Activated B cell treated with CpG ODN at 0.5 μM for 24 hours (primary cell): Measurements from ENCODE around the gene LYPD5. TPM values are rescaled to one million over a fixed set of nuclear protein-coding genes. Genes with fewer than 3 reads are reported as not detected.
A peak's percentile ranks its signal among the peaks of the same experiment; 100 is the strongest.
"Not testable (repeated sequence)": the region's sequence is repeated elsewhere in the genome, so short reads cannot be mapped to it uniquely, and the experiment has no call there.

Experiments used
- ATAC-seq: fragments of 200-7000 bp; cut with Tn5 transposase; one replicate; pipeline ENCODE4 v1.10.0; 2021; ENCODE audit warnings: low read depth, mild to moderate bottlenecking, moderate library complexity
- CTCF ChIA-PET: fragments of 350-600 bp; sonication (Branson Sonifier 250); formaldehyde crosslinking; loops from one replicate; lab custom pipeline; 2021; ENCODE audit warnings: antibody characterized with exemption; lab: Charles Lee
- POLR2A ChIA-PET: fragments of 350-600 bp; sonication (Branson Sonifier 250); formaldehyde crosslinking; loops from one replicate; lab custom pipeline; 2021; ENCODE audit warnings: antibody characterized with exemption; lab: Charles Lee
- DNase-seq: peaks from one replicate; pipeline ENCODE4 v3.0.0; 2022
- H3K27ac Mint-ChIP-seq: one replicate; pipeline ENCODE4 v1.8.0; 2020; ENCODE audit warnings: mixed read lengths
- H3K27me3 Mint-ChIP-seq: one replicate; pipeline ENCODE4 v1.8.0; 2021; ENCODE audit warnings: mixed read lengths
- H3K36me3 Mint-ChIP-seq: one replicate; pipeline ENCODE4 v1.8.0; 2021; ENCODE audit warnings: low read depth, mixed read lengths
- H3K4me1 Mint-ChIP-seq: one replicate; pipeline ENCODE4 v1.8.0; 2021; ENCODE audit warnings: mixed read lengths
- H3K4me3 Mint-ChIP-seq: one replicate; pipeline ENCODE4 v1.8.0; 2020; ENCODE audit warnings: mild to moderate bottlenecking, mixed read lengths
- H3K9me3 Mint-ChIP-seq: one replicate; pipeline ENCODE4 v1.8.0; 2020; ENCODE audit warnings: mixed read lengths
- CTCF ChIP-seq: fragments of 200-600 bp; IDR thresholded peaks from one replicate; pipeline ENCODE4 v1.8.0; 2022; ENCODE audit warnings: antibody characterized with exemption, mild to moderate bottlenecking
- intact Hi-C: fragments of 100-400 bp; cut with micrococcal nuclease; formaldehyde crosslinking; loops from one replicate; pipeline ENCODE4 v1.15.1; 2024
- total RNA-seq: library from RNA; stranded (reverse); gene quantifications from 2 replicates; pipeline ENCODE4 v1.2.3, GENCODE V29; 2022

The LYPD5 gene
- total RNA-seq, 1 donor from 2014 or later: 0.44 TPM

DNA sequence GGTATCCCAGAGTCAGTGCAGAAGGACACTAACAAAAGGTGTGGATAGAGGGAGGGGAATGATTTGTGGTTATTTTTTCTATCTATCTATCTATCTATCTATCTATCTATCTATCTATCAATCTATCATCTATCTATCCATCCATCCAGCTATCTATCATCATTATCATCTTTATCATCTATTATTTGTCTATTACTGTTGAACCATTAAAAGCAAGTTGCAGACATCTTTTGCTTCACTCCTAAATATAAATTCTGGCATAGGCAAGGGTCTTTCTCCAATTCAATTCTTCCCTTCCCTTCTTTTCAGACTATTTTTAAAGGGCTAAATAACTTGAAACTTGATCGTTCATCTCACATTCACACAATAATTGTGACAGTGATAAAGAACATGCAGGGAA lies 10.0 kb upstream of the LYPD5 start:
- ChIA-PET CTCF (interaction anchor here (0.9 kb wide), 1 partner anchor 69 kb away, joined by 3 read pairs; no protein-coding TSS in a partner anchor), POLR2A (no interaction called here)
- no peak for DNase-seq
- ATAC-seq: no peak
- TF ChIP-seq CTCF: no peak
- Mint-ChIP-seq H3K9me3 (no peaks in the 10 kb centered on the region), H3K4me1 (no peaks in the 10 kb centered on the region), H3K27me3 (peaks cover 13% of the 10 kb centered on the region), H3K4me3 (no peak overlapping the region), H3K27ac (no peak overlapping the region), H3K36me3 (no peaks in the 10 kb centered on the region)
- intact Hi-C loops: no loop called here

DNA sequence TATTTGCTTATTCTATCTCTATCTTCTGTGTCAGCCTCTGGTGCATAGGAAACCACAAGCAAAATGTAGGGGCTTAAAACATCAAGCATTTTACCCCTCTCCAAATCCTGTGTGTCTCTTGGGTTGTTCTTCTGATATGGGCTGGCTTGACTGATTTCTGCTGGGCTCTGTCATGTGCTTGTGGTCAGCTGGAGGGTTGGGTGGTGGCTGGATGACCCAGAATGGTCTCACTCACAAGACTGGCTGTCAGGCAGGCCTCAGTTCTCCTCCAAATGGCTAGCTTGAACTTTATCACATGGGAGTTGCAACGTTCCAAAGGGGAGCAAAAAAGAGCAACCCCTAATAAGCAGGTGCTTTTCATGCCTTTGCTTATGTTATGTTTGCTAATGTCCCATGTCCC lies 9.6 kb upstream of the LYPD5 start:
- Mint-ChIP-seq H3K4me1 (no peaks in the 10 kb centered on the region), H3K9me3 (no peaks in the 10 kb centered on the region), H3K27me3 (peaks cover 13% of the 10 kb centered on the region), H3K27ac (no peak overlapping the region), H3K4me3 (no peak overlapping the region), H3K36me3 (no peaks in the 10 kb centered on the region)
- ChIA-PET CTCF (interaction anchor here (0.9 to 4.9 kb wide), 2 partner anchors 66 to 68 kb away, joined by 3 to 44 read pairs; no protein-coding TSS in a partner anchor), POLR2A (no interaction called here)
- TF ChIP-seq CTCF: no peak
- intact Hi-C loops: no loop called here
- DNase-seq: no peak
- ATAC-seq: no peak

GRCh38 chr19:43809762-43810696 lies 7.8 kb upstream of the LYPD5 start:
- H3K4me1 Mint-ChIP-seq: no peaks in the 10 kb centered on the region
- TF ChIP-seq CTCF: no peak
- H3K27me3 Mint-ChIP-seq: peaks cover 14% of the 10 kb centered on the region
- POLR2A ChIA-PET: interaction anchor here (0.6 to 1.2 kb wide), 2 partner anchors 55 to 65 kb away, joined by 4 to 5 read pairs; partner anchors contain the start of gene SMG9
- no peaks in the 10 kb centered on the region for H3K36me3 Mint-ChIP-seq
- DNase-seq (no peak), ATAC-seq (peak; percentile 49)
- H3K9me3 Mint-ChIP-seq: no peaks in the 10 kb centered on the region
- no peak overlapping the region for H3K4me3 Mint-ChIP-seq
- H3K27ac Mint-ChIP-seq: no peak overlapping the region
- CTCF ChIA-PET: interaction anchor here (0.6 to 4.9 kb wide), 20 partner anchors 8 to 378 kb away, joined by 3 to 44 read pairs (median 4); partner anchors contain the start of genes PINLYP and XRCC1
- intact Hi-C loops: loop anchor here (1.0 to 2.0 kb wide), 6 partner anchors 25 to 377 kb away; no protein-coding TSS in a partner anchor

GRCh38 chr19:43807651-43808050 lies 5.4 kb upstream of the LYPD5 start:
- Mint-ChIP-seq H3K36me3 (no peaks in the 10 kb centered on the region), H3K4me3 (no peak overlapping the region), H3K9me3 (no peaks in the 10 kb centered on the region), H3K27ac (no peak overlapping the region), H3K27me3 (peaks cover 11% of the 10 kb centered on the region), H3K4me1 (no peaks in the 10 kb centered on the region)
- POLR2A ChIA-PET: no interaction called here
- DNase-seq: no peak
- no peak for TF ChIP-seq CTCF
- no peak for ATAC-seq
- CTCF ChIA-PET: interaction anchor here (0.8 to 4.9 kb wide), 2 partner anchors 62 to 360 kb away, joined by 3 to 44 read pairs; no protein-coding TSS in a partner anchor
- intact Hi-C loops: loop anchor here (2.0 kb wide), 1 partner anchor 55 kb away; no protein-coding TSS in a partner anchor

- POLR2A ChIA-PET: no interaction called here
- no peak for TF ChIP-seq CTCF
- Mint-ChIP-seq H3K36me3 (no peaks in the 10 kb centered on the region), H3K4me3 (no peak overlapping the region), H3K9me3 (no peaks in the 10 kb centered on the region), H3K4me1 (no peaks in the 10 kb centered on the region), H3K27me3 (peaks cover 11% of the 10 kb centered on the region), H3K27ac (no peak overlapping the region)
- CTCF ChIA-PET: interaction anchor here (0.7 to 4.9 kb wide), 4 partner anchors 40 to 360 kb away, joined by 3 to 44 read pairs (median 3); no protein-coding TSS in a partner anchor
- ATAC-seq: no peak
- intact Hi-C loops: no loop called here
- no peak for DNase-seq
Observed at GRCh38 chr19:43806848-43807247, 4.6 kb upstream of the LYPD5 start.

DNA sequence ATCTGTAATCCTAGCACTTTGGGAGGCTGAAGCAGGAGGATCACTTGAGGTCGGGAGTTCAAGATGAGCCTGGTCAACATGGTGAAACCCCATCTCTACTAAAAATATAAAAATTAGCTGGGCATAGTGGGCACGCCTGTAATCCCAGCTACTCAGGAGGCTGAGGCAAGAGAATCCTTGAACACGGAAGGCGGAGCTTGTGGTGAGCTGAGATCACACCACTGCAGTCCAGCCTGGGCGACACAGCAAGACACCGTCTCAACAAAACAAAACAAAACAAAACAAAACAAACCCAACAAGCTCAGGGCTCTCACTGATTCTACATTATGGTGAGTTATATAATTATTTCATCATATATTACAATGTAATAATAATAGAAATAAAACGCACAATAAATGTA lies 4.2 kb upstream of the LYPD5 start:
- H3K4me3 Mint-ChIP-seq, H3K4me1 Mint-ChIP-seq, H3K36me3 Mint-ChIP-seq, intact Hi-C loops, ATAC-seq, H3K9me3 Mint-ChIP-seq, POLR2A ChIA-PET, H3K27ac Mint-ChIP-seq, DNase-seq: not testable (repeated sequence)
- peaks cover 11% of the 10 kb centered on the region for H3K27me3 Mint-ChIP-seq
- CTCF ChIA-PET: interaction anchor here (0.7 to 1.2 kb wide), 2 partner anchors 40 to 61 kb away, joined by 3 read pairs; no protein-coding TSS in a partner anchor
